Skeletal muscle tissue (tissue), 4 donors: ENCODE measurements around the gene PFAS. TPM values are rescaled to one million over a fixed set of nuclear protein-coding genes. Genes with fewer than 3 reads are reported as not detected.
"Not testable (repeated sequence)": the region's sequence is repeated elsewhere in the genome, so short reads cannot be mapped to it uniquely, and the experiment has no call there.

ENCODE experiments used
- H3K27ac ChIP-seq: one replicate; pipeline ENCODE4 v1.7.0; 2013; ENCODE audit warnings: mild to moderate bottlenecking, low read depth, low read length, inconsistent platforms
- H3K27me3 ChIP-seq, 3 donors: one replicate each; pipeline ENCODE4 v1.7.0; 2013; ENCODE audit warnings: low read length in 3 of 3; ENCODE audit not compliant: control insufficient read depth in 3 of 3, insufficient read depth in 3 of 3
- H3K36me3 ChIP-seq, 3 donors: one replicate each; pipeline ENCODE4 v1.7.0; 2013; ENCODE audit warnings: low read length in 3 of 3; ENCODE audit not compliant: control insufficient read depth in 3 of 3, insufficient read depth in 3 of 3
- H3K4me1 ChIP-seq, 3 donors: one replicate each; pipeline ENCODE4 v1.7.0; 2013; ENCODE audit warnings: low read length in 3 of 3, mild to moderate bottlenecking in 3 of 3; ENCODE audit not compliant: control insufficient read depth in 3 of 3, insufficient read depth in 3 of 3
- H3K4me3 ChIP-seq, 3 donors: one replicate each; pipeline ENCODE4 v1.7.0; 2013; ENCODE audit warnings: low read length in 3 of 3
- H3K9ac ChIP-seq, 3 donors: one replicate each; pipeline ENCODE4 v1.7.0; 2013; ENCODE audit warnings: low read length in 3 of 3, mild to moderate bottlenecking in 3 of 3, moderate library complexity in 2 of 3, low read depth in 1 of 3
- H3K9me3 ChIP-seq, 3 donors: one replicate each; pipeline ENCODE4 v1.7.0; 2013; ENCODE audit warnings: low read length in 3 of 3; ENCODE audit not compliant: control insufficient read depth in 3 of 3
- total RNA-seq: library from RNA; depleted of rRNA; stranded (reverse); fragments of >200 nt; gene quantifications from one replicate; pipeline ENCODE4 v1.2.3, GENCODE V29; 2014
- donor health status: Osteomylitis.

Gene PFAS
- total RNA-seq, 1 donor from 2014 or later: 16.7 TPM

- not testable (repeated sequence) for H3K9ac ChIP-seq, H3K4me3 ChIP-seq, H3K27me3 ChIP-seq, H3K27ac ChIP-seq, H3K9me3 ChIP-seq
- Histone ChIP-seq H3K36me3 (peaks cover 19 to 25% (median 22%) of the 10 kb centered on the region in 3 donors), H3K4me1 (peaks cover 8 to 20% (median 13%) of the 10 kb centered on the region in 3 donors)
Measured at GRCh38 chr17:8251411-8251810, 2.3 kb downstream of the PFAS start.

- Histone ChIP-seq H3K36me3 (peaks cover 32 to 40% (median 38%) of the 10 kb centered on the region in 3 donors), H3K9ac (no peak overlapping the region), H3K27me3 (no peaks in the 10 kb centered on the region), H3K27ac (no peak overlapping the region), H3K4me3 (no peak overlapping the region), H3K9me3 (no peaks in the 10 kb centered on the region), H3K4me1 (peaks cover 8 to 13% (median 9%) of the 10 kb centered on the region in 3 donors)
Measured at GRCh38 chr17:8253801-8254200, 4.7 kb downstream of the PFAS start.

DNA sequence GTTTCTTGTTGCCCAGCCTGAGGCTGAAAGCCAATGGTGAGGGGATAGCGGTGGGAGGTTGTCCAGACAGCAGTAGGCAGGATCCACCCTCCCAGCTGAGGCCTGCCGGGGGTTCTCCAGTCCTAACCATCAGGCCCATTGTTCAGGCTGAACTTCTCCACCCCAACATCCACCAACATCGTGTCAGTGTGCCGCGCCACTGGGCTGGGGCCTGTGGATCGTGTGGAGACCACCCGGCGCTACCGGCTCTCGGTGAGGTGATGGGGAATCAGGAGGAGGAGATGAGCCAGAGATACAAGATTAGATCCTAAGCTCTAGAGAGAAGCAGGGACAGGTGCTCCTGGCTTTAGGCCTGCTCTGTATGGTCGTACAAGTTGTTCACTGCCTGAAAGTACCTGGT lies 5.8 kb downstream of the PFAS start:
- no peaks in the 10 kb centered on the region for H3K27me3 ChIP-seq
- H3K4me3 ChIP-seq: no peak overlapping the region
- no peaks in the 10 kb centered on the region for H3K9me3 ChIP-seq
- H3K36me3 ChIP-seq: peaks cover 32 to 40% (median 38%) of the 10 kb centered on the region in 3 donors
- H3K4me1 ChIP-seq: peaks cover under 1 to 3% (median 3%) of the 10 kb centered on the region in 3 donors
- H3K9ac ChIP-seq: no peak overlapping the region
- H3K27ac ChIP-seq: no peak overlapping the region

DNA sequence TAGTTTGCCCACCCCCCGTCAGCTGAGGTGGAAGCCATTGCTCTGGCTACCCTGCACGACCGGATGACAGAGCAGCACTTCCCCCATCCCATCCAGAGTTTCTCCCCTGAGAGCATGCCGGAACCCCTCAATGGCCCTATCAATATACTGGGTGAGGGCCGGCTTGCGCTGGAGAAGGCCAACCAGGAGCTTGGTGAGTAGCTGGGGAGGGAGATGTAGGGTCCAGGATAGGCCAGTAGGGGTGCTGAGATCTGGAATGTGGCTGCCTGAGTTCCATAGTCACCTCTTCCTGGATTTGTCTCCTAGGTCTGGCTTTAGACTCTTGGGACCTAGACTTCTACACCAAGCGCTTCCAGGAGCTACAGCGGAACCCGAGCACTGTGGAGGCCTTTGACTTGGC lies 6.4 kb downstream of the PFAS start:
- H3K4me3 ChIP-seq: no peak overlapping the region

GRCh38 chr17:8256291-8256690 lies 7.2 kb downstream of the PFAS start:
- H3K4me3 ChIP-seq: no peak overlapping the region
- H3K27ac ChIP-seq: no peak overlapping the region
- no peak overlapping the region for H3K9ac ChIP-seq
- no peaks in the 10 kb centered on the region for H3K27me3 ChIP-seq
- no peaks in the 10 kb centered on the region for H3K9me3 ChIP-seq
- H3K36me3 ChIP-seq: peaks cover 36 to 43% (median 40%) of the 10 kb centered on the region in 3 donors
- H3K4me1 ChIP-seq: no peaks in the 10 kb centered on the region

More for the DNA sequence above, 6.4 kb downstream of the PFAS start:
- Histone ChIP-seq H3K9ac (no peak overlapping the region), H3K9me3 (no peaks in the 10 kb centered on the region), H3K27me3 (no peaks in the 10 kb centered on the region), H3K27ac (no peak overlapping the region), H3K4me1 (no peaks in the 10 kb centered on the region), H3K36me3 (peaks cover 36 to 42% (median 40%) of the 10 kb centered on the region in 3 donors)

DNA sequence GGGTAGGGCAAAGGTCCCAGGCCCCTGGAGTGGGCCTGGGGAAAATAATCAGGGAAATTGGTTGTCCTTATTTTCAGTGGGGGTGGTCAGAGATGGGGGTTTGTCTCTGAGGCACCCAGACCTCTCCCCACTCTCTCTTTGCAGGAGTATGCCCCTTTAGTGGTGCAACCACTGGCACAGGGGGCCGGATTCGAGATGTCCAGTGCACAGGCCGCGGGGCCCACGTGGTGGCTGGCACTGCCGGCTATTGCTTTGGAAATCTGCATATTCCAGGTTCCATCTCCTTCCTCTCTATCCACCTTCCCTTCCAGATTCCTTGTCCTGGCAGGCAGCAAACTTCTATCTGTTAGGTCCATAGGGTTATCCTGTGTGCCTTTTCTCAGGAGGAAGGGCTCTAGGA lies 7.6 kb downstream of the PFAS start:
- H3K27ac ChIP-seq: no peak overlapping the region
- no peaks in the 10 kb centered on the region for H3K27me3 ChIP-seq
- H3K9me3 ChIP-seq: no peaks in the 10 kb centered on the region
- no peaks in the 10 kb centered on the region for H3K4me1 ChIP-seq
- no peak overlapping the region for H3K9ac ChIP-seq
- peaks cover 38 to 47% (median 44%) of the 10 kb centered on the region in 3 donors for H3K36me3 ChIP-seq
- H3K4me3 ChIP-seq: no peak overlapping the region

GRCh38 chr17:8257801-8258200 lies 8.7 kb downstream of the PFAS start:
- peaks cover 41 to 56% (median 51%) of the 10 kb centered on the region in 3 donors for H3K36me3 ChIP-seq

GRCh38 chr17:8264320-8264719 lies 15.2 kb downstream of the PFAS start:
- Histone ChIP-seq H3K4me3 (no peak overlapping the region), H3K27me3 (no peaks in the 10 kb centered on the region), H3K36me3 (peaks cover 51 to 67% (median 59%) of the 10 kb centered on the region in 3 donors), H3K9me3 (no peaks in the 10 kb centered on the region), H3K9ac (no peak overlapping the region), H3K4me1 (no peaks in the 10 kb centered on the region), H3K27ac (no peak overlapping the region)

More at GRCh38 chr17:8257801-8258200, 8.7 kb downstream of the PFAS start:
- no peaks in the 10 kb centered on the region for H3K27me3 ChIP-seq
- no peak overlapping the region for H3K4me3 ChIP-seq
- H3K27ac ChIP-seq: no peak overlapping the region
- H3K9ac ChIP-seq: no peak overlapping the region
- H3K9me3 ChIP-seq: no peaks in the 10 kb centered on the region
- no peaks in the 10 kb centered on the region for H3K4me1 ChIP-seq

- no peaks in the 10 kb centered on the region for H3K9me3 ChIP-seq
- no peak overlapping the region for H3K9ac ChIP-seq
- H3K4me3 ChIP-seq: no peak overlapping the region
- H3K4me1 ChIP-seq: no peaks in the 10 kb centered on the region
- H3K36me3 ChIP-seq: peaks cover 54 to 66% (median 63%) of the 10 kb centered on the region in 3 donors
- H3K27ac ChIP-seq: no peak overlapping the region
- no peaks in the 10 kb centered on the region for H3K27me3 ChIP-seq
Measured at GRCh38 chr17:8264836-8265542, 15.9 kb downstream of the PFAS start.

GRCh38 chr17:8266648-8267479 lies 17.8 kb downstream of the PFAS start:
- H3K27ac ChIP-seq: no peak overlapping the region
- H3K36me3 ChIP-seq: peaks cover 52 to 65% (median 60%) of the 10 kb centered on the region in 3 donors
- H3K27me3 ChIP-seq: no peaks in the 10 kb centered on the region
- no peak overlapping the region for H3K4me3 ChIP-seq
- no peaks in the 10 kb centered on the region for H3K9me3 ChIP-seq
- H3K9ac ChIP-seq: no peak overlapping the region
- H3K4me1 ChIP-seq: no peaks in the 10 kb centered on the region
